LNCaP clone FGC (cell line): ENCODE data around the gene COL27A1.
"Not testable (repeated sequence)": the region's sequence is repeated elsewhere in the genome, so short reads cannot be mapped to it uniquely, and the experiment has no call there.

ENCODE experiments used
- DNase-seq: peaks from one replicate; pipeline ENCODE4 v3.0.0-alpha.2; 2011; ENCODE audit warnings: low read depth
- H3K4me3 ChIP-seq: 2 replicates; pipeline ENCODE4 v1.5.1; 2011; ENCODE audit warnings: mild to moderate bottlenecking, low read depth, low read length, control low read depth
- TF ChIP-seq, protein P1 (sequence below): IDR thresholded peaks from 2 replicates; pipeline ENCODE4 v1.5.1; 2012; ENCODE audit warnings: mild to moderate bottlenecking; ENCODE audit not compliant: control insufficient read depth, insufficient read depth; ENCODE audit errors: extremely low read depth

Gene COL27A1

GRCh38 chr9:114324492-114324891 is 169.2 kb downstream of the COL27A1 start:
- no peak overlapping the region for H3K4me3 ChIP-seq
- DNase-seq = no peak
- TF ChIP-seq, protein P1, sequence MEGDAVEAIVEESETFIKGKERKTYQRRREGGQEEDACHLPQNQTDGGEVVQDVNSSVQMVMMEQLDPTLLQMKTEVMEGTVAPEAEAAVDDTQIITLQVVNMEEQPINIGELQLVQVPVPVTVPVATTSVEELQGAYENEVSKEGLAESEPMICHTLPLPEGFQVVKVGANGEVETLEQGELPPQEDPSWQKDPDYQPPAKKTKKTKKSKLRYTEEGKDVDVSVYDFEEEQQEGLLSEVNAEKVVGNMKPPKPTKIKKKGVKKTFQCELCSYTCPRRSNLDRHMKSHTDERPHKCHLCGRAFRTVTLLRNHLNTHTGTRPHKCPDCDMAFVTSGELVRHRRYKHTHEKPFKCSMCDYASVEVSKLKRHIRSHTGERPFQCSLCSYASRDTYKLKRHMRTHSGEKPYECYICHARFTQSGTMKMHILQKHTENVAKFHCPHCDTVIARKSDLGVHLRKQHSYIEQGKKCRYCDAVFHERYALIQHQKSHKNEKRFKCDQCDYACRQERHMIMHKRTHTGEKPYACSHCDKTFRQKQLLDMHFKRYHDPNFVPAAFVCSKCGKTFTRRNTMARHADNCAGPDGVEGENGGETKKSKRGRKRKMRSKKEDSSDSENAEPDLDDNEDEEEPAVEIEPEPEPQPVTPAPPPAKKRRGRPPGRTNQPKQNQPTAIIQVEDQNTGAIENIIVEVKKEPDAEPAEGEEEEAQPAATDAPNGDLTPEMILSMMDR = no peak

DNA sequence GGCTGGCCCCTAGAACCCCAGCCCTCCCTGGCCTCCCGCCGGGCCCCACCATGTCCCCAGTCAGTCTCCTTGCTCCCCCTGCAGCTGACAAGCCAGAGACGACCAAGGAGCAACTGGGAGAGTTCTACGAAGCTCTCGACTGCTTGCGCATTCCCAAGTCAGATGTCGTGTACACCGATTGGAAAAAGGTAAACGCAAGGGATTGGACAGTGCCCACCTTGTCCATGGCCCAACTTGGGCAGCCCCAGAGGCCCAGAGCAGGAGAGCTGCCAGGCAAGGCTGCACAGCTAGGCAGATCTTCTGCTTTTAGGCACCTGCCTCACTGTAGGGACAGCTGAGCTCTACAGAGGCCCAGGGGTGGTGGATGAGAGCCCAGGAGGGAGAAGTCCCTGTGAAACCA is 169.6 kb downstream of the COL27A1 start:
- not testable (repeated sequence) for DNase-seq, H3K4me3 ChIP-seq

- not testable (repeated sequence) for DNase-seq, H3K4me3 ChIP-seq
Observed at GRCh38 chr9:114325684-114326254, 170.4 kb downstream of the COL27A1 start.

DNA sequence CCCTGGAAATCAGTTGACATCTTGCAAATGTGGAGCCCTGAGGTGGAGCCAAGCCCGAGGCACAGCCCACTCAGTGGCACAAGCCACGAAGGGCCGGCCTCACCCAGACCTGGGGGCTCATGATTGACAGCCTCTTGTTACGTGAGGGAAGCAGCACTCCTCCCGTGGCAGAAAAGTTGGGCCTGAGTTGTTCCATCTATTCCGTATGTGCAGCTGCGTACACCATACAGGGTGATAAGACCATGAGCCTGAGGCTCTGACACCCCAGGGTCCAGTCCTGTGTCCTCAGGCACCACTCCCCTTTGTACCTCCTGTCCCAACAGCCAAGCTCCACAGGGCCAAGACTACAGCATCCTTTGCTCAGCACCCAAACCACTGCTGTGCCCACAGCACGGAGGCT is 172.4 kb downstream of the COL27A1 start:
- TF ChIP-seq, protein P1 = no peak
- no peak overlapping the region for H3K4me3 ChIP-seq
- no peak for DNase-seq

GRCh38 chr9:114328357-114328820 is 173.1 kb downstream of the COL27A1 start:
- H3K4me3 ChIP-seq, DNase-seq: not testable (repeated sequence)

DNA sequence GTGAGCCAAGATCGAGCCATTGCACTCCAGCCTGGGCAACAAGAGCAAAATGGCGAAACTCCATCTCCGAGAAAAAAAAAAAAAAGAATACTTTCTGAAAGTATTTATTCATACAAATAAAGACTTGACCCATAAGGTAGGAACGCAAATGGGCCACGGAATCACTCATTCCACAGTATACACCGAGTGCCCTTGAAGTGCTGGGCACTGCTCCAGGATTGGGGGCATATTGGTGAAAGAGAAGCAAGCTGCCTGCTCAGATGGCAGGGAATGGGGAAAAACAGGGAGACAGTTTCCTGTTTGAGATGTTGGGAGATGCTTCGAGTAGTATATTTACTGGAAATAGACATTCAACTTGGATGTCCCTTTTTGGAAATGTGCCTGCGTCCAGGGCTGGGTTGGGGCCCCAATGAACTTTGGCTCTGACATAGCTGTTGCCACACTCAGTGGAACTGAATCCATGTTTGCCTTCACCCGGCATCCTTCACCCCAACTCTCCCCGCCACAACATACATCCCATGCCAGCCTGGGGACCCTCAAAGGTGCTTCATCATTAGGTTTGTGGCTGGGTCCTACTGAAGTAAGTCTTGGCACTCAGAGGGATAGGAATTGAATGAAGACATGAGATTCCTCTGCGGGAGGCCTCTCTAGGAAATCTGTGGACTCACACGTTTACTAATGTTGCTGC is 173.7 kb downstream of the COL27A1 start:
- DNase-seq, H3K4me3 ChIP-seq: not testable (repeated sequence)

DNA sequence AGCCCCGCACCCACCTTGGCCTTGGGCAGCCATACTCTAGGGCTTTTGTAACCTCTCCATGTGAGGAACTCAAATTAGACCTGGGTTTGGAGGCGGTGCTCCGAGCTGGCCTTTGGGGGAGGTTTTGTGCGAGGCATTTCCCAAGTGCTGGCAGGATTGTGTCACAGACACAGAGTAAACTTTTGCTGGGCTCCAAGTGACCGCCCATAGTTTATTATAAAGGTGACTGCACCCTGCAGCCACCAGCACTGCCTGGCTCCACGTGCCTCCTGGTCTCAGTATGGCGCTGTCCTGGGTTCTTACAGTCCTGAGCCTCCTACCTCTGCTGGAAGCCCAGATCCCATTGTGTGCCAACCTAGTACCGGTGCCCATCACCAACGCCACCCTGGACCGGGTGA is 174.3 kb downstream of the COL27A1 start, which contains the start of gene ORM2:
Gene ORM2, plus strand, starts transcription at position 245 of the 398 bp plus-strand sequence. Its CDS starts 36 bp downstream, at position 281.
- H3K4me3 ChIP-seq, DNase-seq: not testable (repeated sequence)

- no peak for DNase-seq
- no peak overlapping the region for H3K4me3 ChIP-seq
- TF ChIP-seq, protein P1 = no peak
Observed at GRCh38 chr9:114330636-114331035, 175.3 kb downstream of the COL27A1 start.

DNA sequence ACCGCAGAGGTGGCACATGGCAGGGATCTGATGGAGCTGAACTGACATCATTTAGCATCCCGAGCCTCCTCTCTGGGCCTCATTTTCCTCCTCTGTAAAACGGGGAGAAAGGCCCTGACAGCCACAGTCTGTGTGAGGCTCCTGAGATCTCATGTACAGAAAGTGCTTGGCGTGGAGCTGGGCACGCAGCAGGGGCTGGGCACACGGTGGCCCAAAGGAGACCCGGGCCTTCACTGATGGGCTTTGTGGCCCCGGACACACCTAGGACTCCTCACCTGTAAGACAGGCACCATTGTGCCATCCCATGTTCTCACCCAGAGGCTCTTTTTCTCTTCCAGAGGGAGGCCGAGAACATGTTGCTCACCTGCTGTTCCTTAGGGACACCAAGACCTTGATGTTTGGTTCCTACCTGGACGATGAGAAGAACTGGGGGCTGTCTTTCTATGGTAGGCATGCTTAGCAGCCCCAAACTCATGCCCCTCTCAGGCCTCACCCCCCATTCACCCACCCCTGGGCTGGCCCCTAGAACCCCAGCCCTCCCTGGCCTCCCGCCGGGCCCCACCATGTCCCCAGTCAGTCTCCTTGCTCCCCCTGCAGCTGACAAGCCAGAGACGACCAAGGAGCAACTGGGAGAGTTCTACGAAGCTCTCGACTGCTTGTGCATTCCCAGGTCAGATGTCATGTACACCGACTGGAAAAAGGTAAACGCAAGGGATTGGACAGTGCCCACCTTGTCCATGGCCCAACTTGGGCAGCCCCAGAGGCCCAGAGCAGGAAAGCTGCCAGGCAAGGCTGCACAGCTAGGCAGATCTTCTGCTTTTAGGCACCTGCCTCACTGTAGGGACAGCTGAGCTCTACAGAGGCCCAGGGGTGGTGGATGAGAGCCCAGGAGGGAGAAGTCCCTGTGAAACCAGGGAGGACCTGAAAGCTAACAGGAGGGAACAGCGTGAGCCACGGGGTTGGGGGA is 176.2 kb downstream of the COL27A1 start:
- DNase-seq, H3K4me3 ChIP-seq: not testable (repeated sequence)

GRCh38 chr9:114332474-114333040 is 177.2 kb downstream of the COL27A1 start:
- not testable (repeated sequence) for H3K4me3 ChIP-seq, DNase-seq

GRCh38 chr9:114333718-114334117 is 178.4 kb downstream of the COL27A1 start:
- not testable (repeated sequence) for H3K4me3 ChIP-seq, DNase-seq
